HepG2 (cell line): ENCODE data around the gene SMARCA2. TPM values are rescaled to one million over a fixed set of nuclear protein-coding genes. Genes with fewer than 3 reads are reported as not detected.

Experiments
- POLR2AphosphoS2 ChIP-seq: IDR thresholded peaks from 2 replicates; pipeline ENCODE4 v1.6.1; 2011; ENCODE audit warnings: low read depth, low read length, improper control_type of control experiment
- ZBTB40 ChIP-seq, 2 experiments: fragments of 450-650 bp in 1 of 2; sonication (generic) in 1 of 2; formaldehyde crosslinking in 1 of 2; IDR thresholded peaks; 2 replicates each; pipeline versions ENCODE4 v1.6.1 to v1.8.0; 2016 to 2022; ENCODE audit warnings: antibody characterized with exemption in 1 of 2, mild to moderate bottlenecking in 1 of 2, missing genetic modification reagents in 1 of 2
- ZFP41 ChIP-seq: sonication (generic); formaldehyde crosslinking; IDR thresholded peaks from 2 replicates; pipeline ENCODE4 v1.4.0; 2020; ENCODE audit warnings: mild to moderate bottlenecking, missing genetic modification reagents, borderline replicate concordance
- polyA plus RNA-seq, 8 experiments: library from polyadenylated mRNA; depleted of rRNA in 3 of 8; stranded (reverse) in 7 of 8; unstranded in 1 of 8; fragments of >200 nt; fragmentation: Illumina TruSeq in 4 of 8; extraction: Trizol in 4 of 8; gene quantifications; 2 replicates each; pipeline versions ENCODE4 v1.2.1 to v1.2.3, GENCODE V29; 2011 to 2016; ENCODE audit warnings: low read depth in 4 of 8, missing spikeins in 1 of 8, mixed read lengths in 1 of 8; ENCODE audit not compliant: insufficient read depth in 1 of 8
- total RNA-seq, 5 experiments: library from RNA; depleted of rRNA; stranded (reverse); fragments of >200 nt; fragmentation: Illumina TruSeq; extraction: Trizol; gene quantifications; 2 replicates each; pipeline ENCODE4 v1.2.3, GENCODE V29; 2016; ENCODE audit warnings: low read depth in 1 of 5
- TF ChIP-seq, protein P1 (sequence below): sonication (generic); formaldehyde crosslinking; IDR thresholded peaks from 2 replicates; pipeline ENCODE4 v1.5.0; 2020; ENCODE audit warnings: mild to moderate bottlenecking, missing genetic modification reagents, borderline replicate concordance

Gene SMARCA2
- total and polyA plus RNA-seq, 2 of the 13 experiments (the other 11 are each of a cell fraction or from before 2014, with no cell fraction given) = 22.5 to 23.7 TPM

DNA sequence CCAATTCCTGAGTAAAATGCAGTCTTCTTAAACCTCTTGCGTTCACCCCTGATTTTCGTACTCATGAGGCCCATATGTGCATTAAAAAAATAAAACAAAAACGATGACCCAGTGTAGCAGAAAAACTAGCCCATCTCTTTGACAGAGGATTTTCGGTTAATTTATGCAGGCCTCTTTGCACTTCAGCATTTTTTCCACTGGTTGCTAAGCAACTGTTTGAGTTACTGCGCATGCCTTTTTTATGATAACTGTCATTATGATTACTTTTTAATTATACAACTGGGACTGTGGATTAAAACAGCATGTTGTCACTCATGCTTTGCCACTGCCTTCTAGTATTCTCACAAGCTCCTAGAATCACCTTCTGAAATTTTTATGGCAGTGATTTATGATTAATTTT is 165.0 kb downstream of the SMARCA2 start (continued):
- TF ChIP-seq, protein P1, sequence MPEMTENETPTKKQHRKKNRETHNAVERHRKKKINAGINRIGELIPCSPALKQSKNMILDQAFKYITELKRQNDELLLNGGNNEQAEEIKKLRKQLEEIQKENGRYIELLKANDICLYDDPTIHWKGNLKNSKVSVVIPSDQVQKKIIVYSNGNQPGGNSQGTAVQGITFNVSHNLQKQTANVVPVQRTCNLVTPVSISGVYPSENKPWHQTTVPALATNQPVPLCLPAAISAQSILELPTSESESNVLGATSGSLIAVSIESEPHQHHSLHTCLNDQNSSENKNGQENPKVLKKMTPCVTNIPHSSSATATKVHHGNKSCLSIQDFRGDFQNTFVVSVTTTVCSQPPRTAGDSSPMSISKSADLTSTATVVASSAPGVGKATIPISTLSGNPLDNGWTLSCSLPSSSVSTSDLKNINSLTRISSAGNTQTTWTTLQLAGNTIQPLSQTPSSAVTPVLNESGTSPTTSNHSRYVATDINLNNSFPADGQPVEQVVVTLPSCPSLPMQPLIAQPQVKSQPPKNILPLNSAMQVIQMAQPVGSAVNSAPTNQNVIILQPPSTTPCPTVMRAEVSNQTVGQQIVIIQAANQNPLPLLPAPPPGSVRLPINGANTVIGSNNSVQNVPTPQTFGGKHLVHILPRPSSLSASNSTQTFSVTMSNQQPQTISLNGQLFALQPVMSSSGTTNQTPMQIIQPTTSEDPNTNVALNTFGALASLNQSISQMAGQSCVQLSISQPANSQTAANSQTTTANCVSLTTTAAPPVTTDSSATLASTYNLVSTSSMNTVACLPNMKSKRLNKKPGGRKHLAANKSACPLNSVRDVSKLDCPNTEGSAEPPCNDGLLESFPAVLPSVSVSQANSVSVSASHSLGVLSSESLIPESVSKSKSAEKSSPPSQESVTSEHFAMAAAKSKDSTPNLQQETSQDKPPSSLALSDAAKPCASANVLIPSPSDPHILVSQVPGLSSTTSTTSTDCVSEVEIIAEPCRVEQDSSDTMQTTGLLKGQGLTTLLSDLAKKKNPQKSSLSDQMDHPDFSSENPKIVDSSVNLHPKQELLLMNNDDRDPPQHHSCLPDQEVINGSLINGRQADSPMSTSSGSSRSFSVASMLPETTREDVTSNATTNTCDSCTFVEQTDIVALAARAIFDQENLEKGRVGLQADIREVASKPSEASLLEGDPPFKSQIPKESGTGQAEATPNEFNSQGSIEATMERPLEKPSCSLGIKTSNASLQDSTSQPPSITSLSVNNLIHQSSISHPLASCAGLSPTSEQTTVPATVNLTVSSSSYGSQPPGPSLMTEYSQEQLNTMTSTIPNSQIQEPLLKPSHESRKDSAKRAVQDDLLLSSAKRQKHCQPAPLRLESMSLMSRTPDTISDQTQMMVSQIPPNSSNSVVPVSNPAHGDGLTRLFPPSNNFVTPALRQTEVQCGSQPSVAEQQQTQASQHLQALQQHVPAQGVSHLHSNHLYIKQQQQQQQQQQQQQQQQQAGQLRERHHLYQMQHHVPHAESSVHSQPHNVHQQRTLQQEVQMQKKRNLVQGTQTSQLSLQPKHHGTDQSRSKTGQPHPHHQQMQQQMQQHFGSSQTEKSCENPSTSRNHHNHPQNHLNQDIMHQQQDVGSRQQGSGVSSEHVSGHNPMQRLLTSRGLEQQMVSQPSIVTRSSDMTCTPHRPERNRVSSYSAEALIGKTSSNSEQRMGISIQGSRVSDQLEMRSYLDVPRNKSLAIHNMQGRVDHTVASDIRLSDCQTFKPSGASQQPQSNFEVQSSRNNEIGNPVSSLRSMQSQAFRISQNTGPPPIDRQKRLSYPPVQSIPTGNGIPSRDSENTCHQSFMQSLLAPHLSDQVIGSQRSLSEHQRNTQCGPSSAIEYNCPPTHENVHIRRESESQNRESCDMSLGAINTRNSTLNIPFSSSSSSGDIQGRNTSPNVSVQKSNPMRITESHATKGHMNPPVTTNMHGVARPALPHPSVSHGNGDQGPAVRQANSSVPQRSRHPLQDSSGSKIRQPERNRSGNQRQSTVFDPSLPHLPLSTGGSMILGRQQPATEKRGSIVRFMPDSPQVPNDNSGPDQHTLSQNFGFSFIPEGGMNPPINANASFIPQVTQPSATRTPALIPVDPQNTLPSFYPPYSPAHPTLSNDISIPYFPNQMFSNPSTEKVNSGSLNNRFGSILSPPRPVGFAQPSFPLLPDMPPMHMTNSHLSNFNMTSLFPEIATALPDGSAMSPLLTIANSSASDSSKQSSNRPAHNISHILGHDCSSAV (CRISPR knock-in tag) = no peak
- TF ChIP-seq POLR2AphosphoS2 (no peak), ZFP41 (CRISPR knock-in tag) (no peak), ZBTB40 (IDR thresholded peaks at IDR 0.05) (no peak), ZBTB40 (CRISPR knock-in tag; IDR thresholded peaks at IDR 0.05) (no peak)
- TF ChIP-seq, all 625 proteins: peak for 0
